Measurements from ENCODE around the gene EMC10. TPM values are rescaled to one million over a fixed set of nuclear protein-coding genes. Genes with fewer than 3 reads are reported as not detected.

Gene EMC10
- total and polyA plus RNA-seq, 10 of the 15 experiments (the other 5 are each of a cell fraction or from before 2014, with no cell fraction given), result 2.5 to 77.3 (median 20.3) TPM

GRCh38 chr19:50506700-50507099 lies 30.4 kb downstream of the EMC10 start (continued):
- no peak for TF ChIP-seq TCF3 (IDR thresholded peaks at IDR 0.05; ENCODE audit: borderline replicate concordance, insufficient read depth, low read depth, low read length)
- no peak for TF ChIP-seq EGR1 (IDR thresholded peaks at IDR 0.05; ENCODE audit: borderline replicate concordance in 1 of 2, low read depth in 2 of 2, low read length in 2 of 2)
- TF ChIP-seq ZSCAN29 (IDR thresholded peaks at IDR 0.05), result no peak
- TF ChIP-seq SMAD1 (IDR thresholded peaks at IDR 0.05; ENCODE audit: low read depth, partially characterized antibody), result no peak
- no peak for TF ChIP-seq NR2C1 (IDR thresholded peaks at IDR 0.05)
- TF ChIP-seq BCL11A (IDR thresholded peaks at IDR 0.05; ENCODE audit: low read depth, low read length), result no peak
- TF ChIP-seq RB1 (IDR thresholded peaks at IDR 0.05; ENCODE audit: borderline replicate concordance), result no peak
- TF ChIP-seq NFXL1 (IDR thresholded peaks at IDR 0.05; ENCODE audit: borderline replicate concordance), result no peak
- TF ChIP-seq MLLT1 (IDR thresholded peaks at IDR 0.05), result no peak
- TF ChIP-seq SIN3A (IDR thresholded peaks at IDR 0.05; ENCODE audit: low read depth, low read length), result no peak

GRCh38 chr19:50507376-50507775 lies 31.1 kb downstream of the EMC10 start:
- SMC1A ChIA-PET (ENCODE audit: uncharacterized antibody, unreplicated experiment), result no interaction called here
- in situ Hi-C loops (cut with MboI), result no loop called here

More at GRCh38 chr19:50507376-50507775, 31.1 kb downstream of the EMC10 start:
- ATAC-seq, result no peak
- Histone ChIP-seq H3K4me1 (ENCODE audit: control insufficient read depth, insufficient read depth, low read length) (peaks cover 3% of the 10 kb centered on the region; the same call in 1 of the 2 replicates), H3K4me2 (ENCODE audit: control insufficient read depth, insufficient read depth) (no peak overlapping the region), H3K36me3 (ENCODE audit: control insufficient read depth in 2 of 2, insufficient read depth in 2 of 2, low read length in 1 of 2) (no peaks in the 10 kb centered on the region), H3K9ac (ENCODE audit: control insufficient read depth, insufficient read depth, low read length) (no peak overlapping the region), H3K27ac (ENCODE audit: control insufficient read depth, insufficient read depth) (no peak overlapping the region), H4K20me1 (ENCODE audit: control insufficient read depth, insufficient read depth) (no peaks in the 10 kb centered on the region), H3K4me3 (no peak overlapping the region), H3K79me2 (ENCODE audit: control insufficient read depth, insufficient read depth, low read length) (no peaks in the 10 kb centered on the region), H3K27me3 (replicated peaks in 1 of 2; ENCODE audit: control insufficient read depth in 2 of 2, insufficient read depth in 2 of 2, low read length in 1 of 2) (no peaks in the 10 kb centered on the region), H2AFZ (ENCODE audit: control insufficient read depth, low read depth, low read length) (no peak overlapping the region), H3K9me3 (replicated peaks; ENCODE audit: control insufficient read depth, insufficient read depth, low read length) (no peaks in the 10 kb centered on the region)
- ChIA-PET CTCF (no interaction called here), POLR2A (no interaction called here), RAD21 (ENCODE audit: unreplicated experiment) (no interaction called here)
- 81% methylated on average over 8 of the region's 8 CpGs for WGBS (ENCODE audit: insufficient coverage, insufficient replicate concordance, low lambda C conversion rate, missing lambda C conversion rate)
- TF ChIP-seq SMAD5 (IDR thresholded peaks at IDR 0.05; ENCODE audit: low read depth) (no peak), IRF3 (IDR thresholded peaks at IDR 0.05) (no peak), RCOR1 (conservative IDR thresholded peaks at IDR 0.05; ENCODE audit: low read depth, low read length) (no peak), NBN (IDR thresholded peaks at IDR 0.05) (no peak), EP300 (IDR thresholded peaks at IDR 0.05; ENCODE audit: borderline replicate concordance in 1 of 2, control insufficient read depth in 1 of 2, low read depth in 2 of 2, low read length in 2 of 2) (no peak), STAT3 (IDR thresholded peaks at IDR 0.05; ENCODE audit: low read depth, low read length) (no peak), EGR1 (IDR thresholded peaks at IDR 0.05; ENCODE audit: borderline replicate concordance in 1 of 2, low read depth in 2 of 2, low read length in 2 of 2) (no peak), RAD51 (IDR thresholded peaks at IDR 0.05) (no peak), HDAC2 (IDR thresholded peaks at IDR 0.05) (no peak), BCL11A (IDR thresholded peaks at IDR 0.05; ENCODE audit: low read depth, low read length) (no peak), SRF (IDR thresholded peaks at IDR 0.05; ENCODE audit: low read depth in 2 of 2, low read length in 2 of 2) (no peak)
- no peak for FAIRE-seq
- intact Hi-C loops (cut with micrococcal nuclease; ENCODE audit: unreplicated experiment), result no loop called here
- BruUV-seq (replicated peaks), result no TSS peak
- no peak for DNase-seq (ENCODE audit: low read depth, low spot score)
